Nephron progenitor cell (in vitro differentiated cells): ENCODE data around the gene RNF186.

Experiments used
- DNase-seq: peaks from one replicate; pipeline ENCODE4 v3.0.0; 2021
- H3K27ac Mint-ChIP-seq: 2 replicates; pipeline ENCODE4 v1.8.0; 2021; ENCODE audit warnings: mild to moderate bottlenecking, moderate library complexity, mixed read lengths
- H3K27me3 Mint-ChIP-seq: 2 replicates; pipeline ENCODE4 v1.8.0; 2021; ENCODE audit warnings: mild to moderate bottlenecking, low read depth, mixed read lengths; ENCODE audit not compliant: poor library complexity
- H3K36me3 Mint-ChIP-seq: 2 replicates; pipeline ENCODE4 v1.8.0; 2021; ENCODE audit warnings: low read depth, mixed read lengths
- H3K4me1 Mint-ChIP-seq: 2 replicates; pipeline ENCODE4 v1.8.0; 2021; ENCODE audit warnings: mixed read lengths
- H3K4me3 Mint-ChIP-seq: 2 replicates; pipeline ENCODE4 v1.8.0; 2021; ENCODE audit warnings: mild to moderate bottlenecking, moderate library complexity, mixed read lengths
- H3K9me3 Mint-ChIP-seq: 2 replicates; pipeline ENCODE4 v1.8.0; 2021; ENCODE audit warnings: mild to moderate bottlenecking, moderate library complexity, mixed read lengths
- CTCF ChIP-seq: fragments of 200-600 bp; sonication (generic); IDR thresholded peaks from 2 replicates; pipeline ENCODE4 v1.5.0; 2021; ENCODE audit warnings: antibody characterized with exemption

RNF186 gene

GRCh38 chr1:19812875-19813642, 2.0 kb downstream of the RNF186 start:
- H3K4me1 Mint-ChIP-seq, result peaks cover 24% of the 10 kb centered on the region
- H3K4me3 Mint-ChIP-seq, result no peak overlapping the region
- H3K27me3 Mint-ChIP-seq, result peaks cover 11% of the 10 kb centered on the region
- H3K9me3 Mint-ChIP-seq, result peaks cover 22% of the 10 kb centered on the region
- no peak overlapping the region for H3K27ac Mint-ChIP-seq
- TF ChIP-seq CTCF, result no peak
- no peaks in the 10 kb centered on the region for H3K36me3 Mint-ChIP-seq
- no peak for DNase-seq

GRCh38 chr1:19811206-19811851, 3.8 kb downstream of the RNF186 start:
- Mint-ChIP-seq H3K4me3 (no peak overlapping the region), H3K27me3 (peaks cover 18% of the 10 kb centered on the region), H3K27ac (no peak overlapping the region), H3K36me3 (no peaks in the 10 kb centered on the region), H3K4me1 (peaks cover 19% of the 10 kb centered on the region), H3K9me3 (peaks cover 22% of the 10 kb centered on the region)
- DNase-seq, result peak; percentile 34
- TF ChIP-seq CTCF, result peak; percentile 33

GRCh38 chr1:19809044-19809750, 5.9 kb downstream of the RNF186 start:
- H3K27me3 Mint-ChIP-seq, result peaks cover 20% of the 10 kb centered on the region
- TF ChIP-seq CTCF, result no peak
- no peaks in the 10 kb centered on the region for H3K36me3 Mint-ChIP-seq
- no peak overlapping the region for H3K4me3 Mint-ChIP-seq
- no peak overlapping the region for H3K27ac Mint-ChIP-seq
- peak; percentile 39 for DNase-seq
- peaks cover 22% of the 10 kb centered on the region for H3K9me3 Mint-ChIP-seq
- H3K4me1 Mint-ChIP-seq, result peaks cover 17% of the 10 kb centered on the region

- Mint-ChIP-seq H3K4me1 (peaks cover 10% of the 10 kb centered on the region), H3K36me3 (no peaks in the 10 kb centered on the region), H3K27ac (no peak overlapping the region), H3K4me3 (no peak overlapping the region), H3K27me3 (peaks cover 24% of the 10 kb centered on the region), H3K9me3 (peaks cover 22% of the 10 kb centered on the region)
- no peak for TF ChIP-seq CTCF
- DNase-seq, result no peak
These were observed 6.7 kb downstream of the RNF186 start for GRCh38 chr1:19808351-19808750.

GRCh38 chr1:19804831-19805251, 10.2 kb downstream of the RNF186 start:
- peaks cover 19% of the 10 kb centered on the region for H3K4me1 Mint-ChIP-seq
- H3K4me3 Mint-ChIP-seq, result no peak overlapping the region
- no peaks in the 10 kb centered on the region for H3K36me3 Mint-ChIP-seq
- DNase-seq, result no peak
- no peak overlapping the region for H3K27ac Mint-ChIP-seq
- no peak for TF ChIP-seq CTCF
- H3K9me3 Mint-ChIP-seq, result peaks cover 12% of the 10 kb centered on the region
- H3K27me3 Mint-ChIP-seq, result peaks cover 50% of the 10 kb centered on the region
